Esophagus squamous epithelium (tissue), 5 donors: ENCODE measurements around the gene ZNF565. TPM values are rescaled to one million over a fixed set of nuclear protein-coding genes. Genes with fewer than 3 reads are reported as not detected.
"Not testable (repeated sequence)": the region's sequence is repeated elsewhere in the genome, so short reads cannot be mapped to it uniquely, and the experiment has no call there.

ENCODE experiments used
- DNase-seq: peaks from one replicate; lab custom pipeline; 2025; lab: John Stamatoyannopoulos, UW
- H3K27ac ChIP-seq, 4 donors: fragments of 200-600 bp; sonication (generic); one replicate each; pipeline ENCODE4 v1.5.1; 2016 to 2019; ENCODE audit warnings: mild to moderate bottlenecking in 1 of 4
- H3K27me3 ChIP-seq, 4 donors: fragments of 200-600 bp; sonication (generic); 1 replicate in 3 of 4; 2 replicates in 1 of 4; pipeline versions ENCODE4 v1.5.1 to v1.6.0; 2017 to 2021; ENCODE audit warnings: antibody characterized with exemption in 1 of 4
- H3K36me3 ChIP-seq, 3 donors: fragments of 200-600 bp; sonication (generic); one replicate each; pipeline ENCODE4 v1.5.1; 2016 to 2019
- H3K4me1 ChIP-seq, 3 donors: fragments of 200-600 bp; sonication (generic); one replicate each; pipeline ENCODE4 v1.5.1; 2017 to 2019
- H3K4me3 ChIP-seq, 4 donors: fragments of 200-600 bp; sonication (generic); 1 replicate in 3 of 4; 2 replicates in 1 of 4; pipeline ENCODE4 v1.5.1; 2016 to 2019; ENCODE audit warnings: mild to moderate bottlenecking in 2 of 4, moderate library complexity in 1 of 4
- H3K9me3 ChIP-seq, 3 donors: fragments of 200-600 bp; sonication (generic); one replicate each; pipeline ENCODE4 v1.5.1; 2016 to 2019
- CTCF ChIP-seq, 6 experiments: fragments of 450-650 bp in 4 of 6; fragments of 200-600 bp in 2 of 6; sonication (generic) in 2 of 6; IDR thresholded peaks; one replicate each; pipeline ENCODE4 v1.5.1; 2016 to 2019; ENCODE audit warnings: antibody characterized with exemption in 6 of 6, mild to moderate bottlenecking in 4 of 6, moderate library complexity in 4 of 6
- POLR2A ChIP-seq, 4 donors: fragments of 450-650 bp; IDR thresholded peaks; one replicate each; pipeline ENCODE4 v1.6.1; 2017; ENCODE audit warnings: antibody characterized with exemption in 4 of 4, mild to moderate bottlenecking in 4 of 4, moderate library complexity in 3 of 4
- WGBS, 2 donors: methylation state at CpG; one replicate each; pipeline ENCODE4 v1.1.5; 2018; 5-methylcytosine and 5-hydroxymethylcytosine counted together
- intact Hi-C: fragments of 100-400 bp; cut with DNase I; formaldehyde crosslinking; loops from one replicate; pipeline ENCODE4 v1.15.0; 2022
- total RNA-seq, 4 donors: library from RNA; depleted of rRNA; stranded (reverse); fragments of >200 nt; gene quantifications; one replicate each; pipeline ENCODE4 v1.1.0, GENCODE V29; 2016
- donor health status: DM: yes; HTN: yes; CAD: no.

ZNF565 gene
- total RNA-seq, 4 donors from 2014 or later = 1.6 to 5.5 (median 2.8) TPM

- Histone ChIP-seq H3K4me3 (peak overlapping the region in 3 of 4 donors; percentile 27 to 47 (median 37)), H3K4me1 (peaks cover 0 to 14% (median 4%) of the 10 kb centered on the region in 3 donors), H3K36me3 (no peaks in the 10 kb centered on the region), H3K9me3 (peaks cover 0 to 38% (median 0%) of the 10 kb centered on the region in 3 donors), H3K27me3 (peaks cover 0 to 15% (median 0%) of the 10 kb centered on the region in 4 donors), H3K27ac (no peak overlapping the region)
- intact Hi-C loops = no loop called here
- no peak for TF ChIP-seq CTCF (IDR thresholded peaks at IDR 0.05)
- no peak for TF ChIP-seq POLR2A (IDR thresholded peaks at IDR 0.05)
- DNase-seq = no peak
- 21 to 63% methylated on average over 3 to 9 of the region's 29 CpGs for WGBS, 2 donors
These were observed 31.6 kb upstream of the ZNF565 start for GRCh38 chr19:36246006-36246481.

- peaks cover 0 to 2% (median 0%) of the 10 kb centered on the region in 3 donors for H3K36me3 ChIP-seq
- no peak for TF ChIP-seq CTCF (IDR thresholded peaks at IDR 0.05)
- TF ChIP-seq POLR2A (IDR thresholded peaks at IDR 0.05) = no peak
- peaks cover 0 to 15% (median 0%) of the 10 kb centered on the region in 4 donors for H3K27me3 ChIP-seq
- intact Hi-C loops = no loop called here
- peak overlapping the region in 3 of 4 donors; percentile 27 to 47 (median 37) for H3K4me3 ChIP-seq
- H3K9me3 ChIP-seq = peaks cover 0 to 42% (median 0%) of the 10 kb centered on the region in 3 donors
- 8 to 10% methylated on average over 8 to 10 of the region's 63 CpGs for WGBS, 2 donors
- no peak overlapping the region for H3K27ac ChIP-seq
- no peak for DNase-seq
- peaks cover 0 to 14% (median 4%) of the 10 kb centered on the region in 3 donors for H3K4me1 ChIP-seq
These were observed 30.9 kb upstream of the ZNF565 start for GRCh38 chr19:36245210-36246005.

- intact Hi-C loops = no loop called here
- H3K27ac ChIP-seq = no peak overlapping the region
- peaks cover 0 to 15% (median 0%) of the 10 kb centered on the region in 3 donors for H3K36me3 ChIP-seq
- WGBS, 2 donors = 89 to 94% methylated on average over 8 to 11 of the region's 11 CpGs
- TF ChIP-seq POLR2A (IDR thresholded peaks at IDR 0.05) (no peak), CTCF (IDR thresholded peaks at IDR 0.05) (no peak)
- H3K4me1 ChIP-seq = peaks cover 0 to 14% (median 4%) of the 10 kb centered on the region in 3 donors
- peaks cover 0 to 54% (median 0%) of the 10 kb centered on the region in 3 donors for H3K9me3 ChIP-seq
- H3K27me3 ChIP-seq = peaks cover 0 to 15% (median 0%) of the 10 kb centered on the region in 4 donors
- DNase-seq = no peak
- no peak overlapping the region for H3K4me3 ChIP-seq
These were observed 29.6 kb upstream of the ZNF565 start for GRCh38 chr19:36244066-36244465.

GRCh38 chr19:36236946-36237310 is 22.5 kb upstream of the ZNF565 start:
- H3K27ac ChIP-seq = no peak overlapping the region
- WGBS, 2 donors = 94 to 97% methylated on average over 3 of the region's 3 CpGs
- H3K4me1 ChIP-seq = no peaks in the 10 kb centered on the region
- peaks cover 30 to 87% (median 47%) of the 10 kb centered on the region in 3 donors for H3K36me3 ChIP-seq
- H3K9me3 ChIP-seq = peaks cover 0 to 86% (median 46%) of the 10 kb centered on the region in 3 donors
- no peak overlapping the region for H3K4me3 ChIP-seq
- no peak for TF ChIP-seq POLR2A (IDR thresholded peaks at IDR 0.05)
- H3K27me3 ChIP-seq = no peaks in the 10 kb centered on the region
- DNase-seq = no peak
- intact Hi-C loops = no loop called here

- WGBS, 2 donors = 96 to 98% methylated on average over 6 of the region's 6 CpGs
- intact Hi-C loops = no loop called here
- Histone ChIP-seq H3K4me3 (no peak overlapping the region), H3K9me3 (peaks cover 0 to 91% (median 46%) of the 10 kb centered on the region in 3 donors), H3K27me3 (no peaks in the 10 kb centered on the region), H3K36me3 (peaks cover 35 to 92% (median 52%) of the 10 kb centered on the region in 3 donors), H3K4me1 (no peaks in the 10 kb centered on the region), H3K27ac (no peak overlapping the region)
- no peak for DNase-seq
- TF ChIP-seq CTCF (IDR thresholded peaks at IDR 0.05) (no peak), POLR2A (IDR thresholded peaks at IDR 0.05) (no peak)
These were observed 22.0 kb upstream of the ZNF565 start for GRCh38 chr19:36236304-36236945.

- H3K27me3 ChIP-seq, H3K4me3 ChIP-seq, H3K27ac ChIP-seq, DNase-seq, intact Hi-C loops, H3K4me1 ChIP-seq: not testable (repeated sequence)
- Histone ChIP-seq H3K36me3 (peaks cover 56 to 100% (median 80%) of the 10 kb centered on the region in 3 donors), H3K9me3 (peaks cover 0 to 94% (median 46%) of the 10 kb centered on the region in 3 donors)
- 92 to 93% methylated on average over 2 to 6 of the region's 7 CpGs for WGBS, 2 donors
These were observed 19.2 kb upstream of the ZNF565 start for GRCh38 chr19:36233626-36234025.
